GM12865 (cell line): ENCODE data around the gene SFT2D3.
A peak's percentile ranks its signal among the peaks of the same experiment; 100 is the strongest.
"Not testable (repeated sequence)": the region's sequence is repeated elsewhere in the genome, so short reads cannot be mapped to it uniquely, and the experiment has no call there.

ENCODE experiments used
- DNase-seq: peaks from one replicate; pipeline ENCODE4 v3.0.0; 2010; ENCODE audit warnings: low read depth
- H3K4me3 ChIP-seq: 2 replicates; pipeline ENCODE4 v1.5.1; 2011; ENCODE audit warnings: mild to moderate bottlenecking, low read depth, low read length, control low read depth
- CTCF ChIP-seq: IDR thresholded peaks from 2 replicates; pipeline ENCODE4 v1.5.1; 2011; ENCODE audit warnings: low read length, control low read depth, low read depth, inconsistent platforms; ENCODE audit not compliant: insufficient read depth; ENCODE audit errors: missing control alignments

SFT2D3 gene

GRCh38 chr2:127747621-127748020, 46.3 kb downstream of the SFT2D3 start:
- H3K4me3 ChIP-seq, result no peak overlapping the region

DNA sequence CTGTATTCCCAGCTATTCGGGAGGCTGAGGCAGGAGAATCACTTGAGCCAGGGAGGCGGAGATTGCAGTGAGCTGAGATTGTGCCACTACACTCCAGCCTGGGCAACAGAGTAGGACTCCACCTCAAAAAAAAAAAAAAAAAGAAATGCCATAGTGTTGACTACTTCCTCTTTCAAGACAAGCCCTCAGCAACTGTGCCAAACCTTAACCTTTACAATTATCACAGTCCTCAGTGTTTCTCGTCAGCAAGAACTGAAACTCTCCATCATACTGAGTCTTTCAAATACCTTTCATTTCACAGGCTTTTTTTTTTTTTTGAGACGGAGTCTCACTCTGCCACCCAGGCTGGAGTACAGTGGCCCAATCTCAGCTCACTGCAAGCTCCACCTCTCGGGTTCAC, 48.2 kb downstream of the SFT2D3 start:
- peak; percentile 90 for DNase-seq
- H3K4me3 ChIP-seq, result not testable (repeated sequence)

More at GRCh38 chr2:127747621-127748020, 46.3 kb downstream of the SFT2D3 start:
- no peak for DNase-seq
- TF ChIP-seq CTCF, result no peak

- no peak for TF ChIP-seq CTCF
- DNase-seq, result no peak
- no peak overlapping the region for H3K4me3 ChIP-seq
Measured at GRCh38 chr2:127753374-127753773, 52.1 kb downstream of the SFT2D3 start.

GRCh38 chr2:127754186-127754585, 52.9 kb downstream of the SFT2D3 start:
- no peak for DNase-seq
- H3K4me3 ChIP-seq, result no peak overlapping the region
- no peak for TF ChIP-seq CTCF
